GM19035 (cell line): ENCODE results near the gene PLET1.

Experiments used
- ATAC-seq: cut with Tn5 transposase; IDR thresholded peaks from one replicate; pipeline ENCODE4 v1.9.1; 2021; ENCODE audit not compliant: unreplicated experiment

The PLET1 gene

GRCh38 chr11:112260490-112260889 lies at the start of gene PLET1:
PLET1 (minus strand) TSS chr11:112260860; CDS start chr11:112260589, 271 bp downstream.
- no peak for ATAC-seq

GRCh38 chr11:112310419-112310818 lies 49.8 kb upstream of the PLET1 start:
- no peak for ATAC-seq

- ATAC-seq, result no peak
Observed at GRCh38 chr11:112308651-112309050, 48.0 kb upstream of the PLET1 start.

- ATAC-seq, result no peak
Observed at GRCh38 chr11:112307616-112308015, 47.0 kb upstream of the PLET1 start.

GRCh38 chr11:112306230-112306629 lies 45.6 kb upstream of the PLET1 start:
- no peak for ATAC-seq

- ATAC-seq, result no peak
Observed at GRCh38 chr11:112304914-112305313, 44.3 kb upstream of the PLET1 start.

- no peak for ATAC-seq
Observed at GRCh38 chr11:112303616-112304015, 43.0 kb upstream of the PLET1 start.

GRCh38 chr11:112302226-112302868 lies 41.7 kb upstream of the PLET1 start:
- no peak for ATAC-seq

- ATAC-seq, result no peak
Observed at GRCh38 chr11:112300094-112300786, 39.6 kb upstream of the PLET1 start.

GRCh38 chr11:112298535-112298934 lies 37.9 kb upstream of the PLET1 start:
- no peak for ATAC-seq

- ATAC-seq, result no peak
Observed at GRCh38 chr11:112297248-112297866, 36.7 kb upstream of the PLET1 start.

- no peak for ATAC-seq
Observed at GRCh38 chr11:112296044-112296443, 35.4 kb upstream of the PLET1 start.

- ATAC-seq, result no peak
Observed at GRCh38 chr11:112294688-112295340, 34.2 kb upstream of the PLET1 start.

- no peak for ATAC-seq
Observed at GRCh38 chr11:112293614-112294013, 33.0 kb upstream of the PLET1 start.

GRCh38 chr11:112292785-112293407 lies 32.2 kb upstream of the PLET1 start:
- no peak for ATAC-seq

- no peak for ATAC-seq
Observed at GRCh38 chr11:112292188-112292587, 31.5 kb upstream of the PLET1 start.

GRCh38 chr11:112291191-112291590 lies 30.5 kb upstream of the PLET1 start:
- no peak for ATAC-seq

- no peak for ATAC-seq
Observed at GRCh38 chr11:112290493-112290850, 29.8 kb upstream of the PLET1 start.

GRCh38 chr11:112289588-112290492 lies 29.2 kb upstream of the PLET1 start:
- peak; percentile 99 for ATAC-seq

GRCh38 chr11:112288021-112288420 lies 27.4 kb upstream of the PLET1 start:
- no peak for ATAC-seq
